ENCODE measurements around the gene GBE1.

DNA sequence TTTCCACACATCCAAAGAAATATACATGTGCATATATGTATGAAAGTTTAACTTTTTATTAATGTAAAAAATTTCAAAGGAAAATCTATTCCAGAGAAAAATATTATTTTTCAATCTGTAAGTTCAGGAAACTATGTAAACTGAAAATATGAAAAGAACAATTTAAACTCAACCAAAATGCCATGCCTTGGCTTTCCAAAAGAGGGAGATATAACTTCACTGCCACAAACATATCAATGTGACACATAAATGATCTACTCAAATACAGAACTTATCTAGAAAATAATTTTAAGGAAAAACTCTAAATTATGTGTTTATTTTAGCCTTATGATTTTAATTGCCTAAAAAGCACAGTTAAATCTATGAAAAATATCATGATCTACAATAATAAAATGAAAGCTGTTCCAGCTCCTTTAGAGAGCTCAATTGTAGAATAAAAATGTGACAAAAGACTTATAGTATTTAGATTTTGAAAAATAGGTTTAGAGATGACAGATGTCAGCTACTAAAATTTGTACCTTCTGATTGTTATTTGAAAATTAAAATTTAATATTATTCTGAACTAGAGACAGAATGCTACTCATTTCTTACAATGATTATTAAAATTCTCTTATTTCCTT lies 94.8 kb downstream of the GBE1 start:
- TF ChIP-seq POLR2A (IDR thresholded peaks at IDR 0.05): no peak
- TF ChIP-seq CTCF (IDR thresholded peaks at IDR 0.05 in 4 of 5, conservative IDR thresholded peaks at IDR 0.05 in 1 of 5): peak; percentile 11 to 70 (median 32)

Data from gastrocnemius medialis (tissue), 4 donors.